ENCODE data around the gene ZCCHC14.
A peak's percentile ranks its signal among the peaks of the same experiment; 100 is the strongest.

Gene ZCCHC14

DNA sequence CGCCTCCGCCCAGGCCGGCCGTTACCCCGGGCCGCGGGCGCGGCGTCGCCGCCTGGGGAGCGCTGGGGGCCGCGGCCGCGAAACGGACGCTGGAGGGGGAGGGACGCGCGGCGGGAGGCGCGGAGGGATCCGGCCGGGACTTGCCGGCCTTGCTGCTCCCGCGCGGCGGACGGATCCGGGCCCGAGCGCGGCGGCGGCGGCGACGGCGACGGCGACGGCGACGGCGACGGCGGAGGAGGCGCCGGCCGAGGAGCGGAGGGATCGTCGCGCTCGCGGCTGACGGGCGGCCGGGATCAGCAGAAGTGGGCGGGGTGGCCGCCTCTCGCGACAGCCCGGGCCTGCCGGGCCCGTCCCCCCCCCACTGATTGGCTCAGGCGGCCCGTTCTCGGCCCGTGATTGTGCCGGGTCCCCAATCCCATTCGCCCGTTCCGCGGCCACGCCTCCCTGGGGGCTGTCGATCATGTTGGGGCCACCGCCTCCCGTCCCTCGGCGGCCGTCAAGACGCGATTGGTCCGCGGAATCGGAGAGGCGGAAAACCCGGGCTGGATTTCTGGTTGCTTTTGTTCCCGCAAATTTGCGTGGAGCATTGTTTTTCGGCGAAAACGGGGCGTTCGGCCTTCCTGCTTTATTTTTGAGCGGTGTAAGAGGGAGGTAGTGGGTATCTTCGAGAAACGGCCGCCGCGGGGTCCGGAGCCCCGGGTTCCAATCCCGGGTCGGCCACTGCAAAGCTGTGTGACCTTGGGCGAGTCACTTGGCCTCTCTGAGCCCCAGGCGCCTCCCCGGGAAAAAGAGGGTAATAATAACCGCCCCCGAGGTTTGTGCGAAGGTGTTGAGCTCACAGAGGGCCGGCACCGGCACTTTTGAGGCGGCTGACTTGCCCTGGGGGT, at the start of gene ZCCHC14:
TSS of gene ZCCHC14 (minus strand) at position 304 of the 887 bp plus-strand sequence. CDS start 786 bp downstream, outside the sequence.
- FAIRE-seq (peak; percentile 45), DNase-seq (ENCODE audit: low spot score) (peak; percentile 90)

DNA sequence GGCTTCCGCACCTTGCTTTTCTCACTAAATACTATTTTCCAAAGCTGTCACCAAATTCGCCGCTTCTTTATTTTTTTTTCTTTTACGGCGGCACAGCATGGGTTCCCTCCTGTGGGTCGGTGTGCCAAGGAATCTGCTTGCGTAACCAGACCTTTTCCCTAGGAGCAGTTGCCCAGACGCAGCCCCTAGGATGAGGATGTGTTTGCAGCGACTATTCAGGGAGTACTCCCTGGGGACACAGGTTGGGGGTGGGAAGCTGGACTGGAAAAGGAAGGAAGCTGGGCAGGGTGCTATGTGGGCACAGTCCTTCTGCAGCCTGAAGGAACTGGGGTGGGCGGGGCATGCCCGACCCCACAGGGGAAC, 49.0 kb upstream of the ZCCHC14 start:
- FAIRE-seq, result no peak

DNA sequence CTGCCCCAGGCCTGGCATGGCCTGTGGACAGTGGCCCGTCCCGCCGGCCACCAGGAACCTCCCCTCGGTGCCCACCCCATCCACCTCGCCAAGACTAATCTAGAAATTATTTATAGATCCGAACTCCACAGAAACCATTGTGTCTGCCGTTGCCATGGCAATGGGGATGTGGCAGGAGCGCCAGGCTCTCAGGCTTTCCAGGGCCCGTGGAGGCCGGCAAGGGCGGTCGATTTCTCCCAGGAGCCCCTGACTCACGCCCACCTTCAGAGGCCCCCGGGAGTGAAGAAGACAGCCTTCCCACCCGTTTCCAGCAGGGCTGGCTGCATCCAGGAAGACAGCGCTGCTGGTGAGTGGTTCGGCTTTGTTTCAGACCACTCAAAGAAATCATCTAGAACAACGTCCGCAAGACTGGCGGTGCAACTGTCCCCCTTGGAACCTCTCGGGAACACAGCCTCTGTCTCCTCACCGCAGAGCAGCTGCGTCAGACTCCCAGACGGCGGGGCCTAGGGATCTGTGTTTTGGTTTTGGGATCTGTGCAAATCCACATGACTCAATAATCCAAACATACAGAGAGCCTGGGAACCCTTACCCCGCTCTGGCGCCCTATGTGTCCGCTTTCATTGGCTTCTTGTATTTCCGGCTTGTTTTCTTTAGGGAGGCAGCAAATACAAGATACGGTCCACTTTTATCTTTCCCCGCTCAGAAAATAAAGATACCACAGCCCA, 48.5 kb upstream of the ZCCHC14 start:
- no peak for FAIRE-seq

More for the DNA sequence above, 49.0 kb upstream of the ZCCHC14 start:
- DNase-seq (ENCODE audit: low spot score), result no peak

DNA sequence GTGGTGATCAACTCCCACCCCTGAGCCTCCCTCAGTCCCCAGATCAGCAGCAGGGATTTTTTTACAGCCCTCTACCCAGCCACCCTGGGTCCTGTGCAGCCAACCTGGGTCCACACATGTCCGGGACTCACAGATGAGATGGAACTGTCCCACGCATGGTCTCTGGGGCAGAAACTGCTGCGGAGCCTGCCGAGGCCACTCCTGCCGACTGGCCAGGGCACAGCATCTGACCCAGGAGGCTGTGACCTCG, 48.0 kb upstream of the ZCCHC14 start:
- DNase-seq (ENCODE audit: low spot score) (no peak), FAIRE-seq (no peak)

More for the DNA sequence above, 48.5 kb upstream of the ZCCHC14 start:
- no peak for DNase-seq (ENCODE audit: low spot score)

DNA sequence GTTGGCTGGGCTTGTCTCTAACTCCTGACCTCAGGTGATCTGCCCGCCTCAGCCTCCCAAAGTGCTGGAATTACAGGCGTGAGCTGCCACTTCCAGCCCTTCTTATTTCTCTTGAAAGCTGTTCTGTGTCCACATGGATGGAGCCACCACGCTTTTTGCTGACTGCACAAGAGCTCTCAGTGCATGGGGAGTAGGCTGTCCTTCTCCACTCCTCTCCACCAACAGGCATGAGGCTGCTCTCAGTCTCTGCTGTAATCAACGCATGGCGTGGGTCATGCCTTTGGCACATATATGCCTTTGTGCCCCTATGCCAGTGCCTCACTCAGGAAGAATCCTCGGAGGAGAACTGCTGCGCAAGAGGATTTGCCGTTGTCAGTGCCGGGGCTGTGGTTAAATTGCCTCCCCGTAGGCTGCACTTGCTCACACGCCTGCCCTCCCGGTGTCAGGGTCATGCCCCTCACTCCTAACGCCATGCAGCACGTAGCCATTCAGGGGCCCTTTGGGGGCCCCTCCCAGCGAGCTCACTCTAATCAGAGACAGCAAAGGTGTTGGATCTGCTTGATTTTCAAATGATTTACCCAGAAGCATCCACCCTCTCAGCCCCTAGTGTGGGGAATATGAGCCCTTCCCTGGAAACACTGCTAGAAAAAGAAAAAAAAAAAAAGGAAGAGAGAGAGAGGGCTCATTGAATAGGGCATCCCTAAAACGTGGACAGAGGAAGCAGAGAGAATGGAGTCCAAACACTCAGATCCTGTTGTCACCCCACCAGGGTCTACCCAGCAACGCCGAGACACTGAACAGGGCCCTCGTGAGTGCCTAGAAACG, 47.5 kb upstream of the ZCCHC14 start:
- no peak for DNase-seq (ENCODE audit: low spot score)
- FAIRE-seq, result no peak

DNA sequence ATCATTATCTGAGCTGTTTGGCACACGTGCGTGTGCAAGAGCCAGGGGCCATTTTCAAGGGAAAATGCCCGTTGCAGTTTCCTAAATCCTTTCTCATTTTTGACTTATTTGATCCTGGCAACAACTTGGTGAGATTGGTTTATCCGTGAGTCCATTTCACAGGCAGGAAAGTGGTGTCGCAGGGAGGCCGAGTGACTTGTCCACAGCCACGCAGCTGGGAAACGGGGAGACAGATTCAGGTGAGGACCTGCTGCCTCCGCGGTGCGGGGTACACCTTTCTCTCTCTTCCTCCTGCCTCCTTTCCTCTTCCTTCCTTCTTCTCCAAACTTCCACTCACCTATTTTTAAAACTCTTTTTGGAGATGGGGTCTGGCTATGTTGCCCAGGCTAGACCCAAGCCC, 46.3 kb upstream of the ZCCHC14 start:
- FAIRE-seq (no peak), DNase-seq (ENCODE audit: low spot score) (no peak)

DNA sequence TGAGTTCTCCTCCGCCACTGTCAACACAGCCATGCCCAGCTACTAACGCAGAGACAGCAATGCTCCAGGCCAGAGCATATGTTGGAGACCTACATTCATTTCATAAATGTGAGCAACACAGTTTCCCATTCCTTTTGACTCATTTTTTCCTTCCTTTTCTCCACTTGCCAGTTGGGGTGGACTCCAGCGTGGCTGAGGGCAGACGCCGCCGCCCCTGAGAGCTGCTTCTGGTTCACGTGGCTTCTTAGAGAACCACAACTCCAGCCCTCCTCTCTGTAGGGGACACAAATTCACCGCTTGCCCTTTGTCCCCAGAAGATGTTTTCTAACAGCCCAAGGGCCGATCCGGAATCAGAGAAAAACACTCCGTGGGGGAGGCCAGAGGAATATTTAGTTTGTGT, 45.8 kb upstream of the ZCCHC14 start:
- FAIRE-seq (no peak), DNase-seq (ENCODE audit: low spot score) (no peak)

DNA sequence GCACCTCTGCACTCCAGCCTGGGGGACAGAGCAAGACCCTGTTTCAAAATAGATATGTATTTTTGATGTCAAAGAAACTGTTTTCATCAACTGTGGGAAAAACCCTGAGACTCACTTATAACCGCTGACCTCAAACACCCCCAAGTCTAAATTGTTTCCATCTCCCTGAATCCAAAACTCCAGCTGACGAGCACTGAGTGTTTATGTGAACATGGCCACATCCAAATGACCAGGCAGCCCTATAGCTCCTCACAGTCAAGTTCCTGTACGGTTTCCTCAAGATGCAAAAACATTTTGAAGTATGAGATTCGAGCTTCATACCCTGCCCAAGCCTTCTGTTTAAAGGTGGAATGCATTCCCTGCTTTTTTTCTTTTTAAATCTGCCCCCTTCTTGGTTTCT, 45.3 kb upstream of the ZCCHC14 start:
- FAIRE-seq (no peak), DNase-seq (ENCODE audit: low spot score) (no peak)

DNA sequence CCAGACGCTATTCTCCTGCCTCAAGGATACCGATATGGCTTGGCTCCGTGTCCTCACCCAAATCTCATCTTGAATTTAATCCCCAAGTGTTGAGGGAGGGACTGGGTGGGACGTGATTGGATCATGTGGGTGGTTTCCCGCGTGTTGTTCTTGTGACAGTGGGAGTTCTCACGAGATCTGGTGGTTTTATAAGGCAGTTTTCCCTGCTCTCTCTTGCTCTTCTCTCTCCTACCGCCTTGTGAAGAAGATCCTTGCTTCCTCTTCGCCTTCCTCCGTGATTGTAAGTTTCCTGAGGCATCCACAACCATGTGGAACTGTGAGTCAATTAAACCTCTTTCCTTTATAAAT, 43.9 kb upstream of the ZCCHC14 start:
- no peak for FAIRE-seq
- DNase-seq (ENCODE audit: low spot score), result no peak

DNA sequence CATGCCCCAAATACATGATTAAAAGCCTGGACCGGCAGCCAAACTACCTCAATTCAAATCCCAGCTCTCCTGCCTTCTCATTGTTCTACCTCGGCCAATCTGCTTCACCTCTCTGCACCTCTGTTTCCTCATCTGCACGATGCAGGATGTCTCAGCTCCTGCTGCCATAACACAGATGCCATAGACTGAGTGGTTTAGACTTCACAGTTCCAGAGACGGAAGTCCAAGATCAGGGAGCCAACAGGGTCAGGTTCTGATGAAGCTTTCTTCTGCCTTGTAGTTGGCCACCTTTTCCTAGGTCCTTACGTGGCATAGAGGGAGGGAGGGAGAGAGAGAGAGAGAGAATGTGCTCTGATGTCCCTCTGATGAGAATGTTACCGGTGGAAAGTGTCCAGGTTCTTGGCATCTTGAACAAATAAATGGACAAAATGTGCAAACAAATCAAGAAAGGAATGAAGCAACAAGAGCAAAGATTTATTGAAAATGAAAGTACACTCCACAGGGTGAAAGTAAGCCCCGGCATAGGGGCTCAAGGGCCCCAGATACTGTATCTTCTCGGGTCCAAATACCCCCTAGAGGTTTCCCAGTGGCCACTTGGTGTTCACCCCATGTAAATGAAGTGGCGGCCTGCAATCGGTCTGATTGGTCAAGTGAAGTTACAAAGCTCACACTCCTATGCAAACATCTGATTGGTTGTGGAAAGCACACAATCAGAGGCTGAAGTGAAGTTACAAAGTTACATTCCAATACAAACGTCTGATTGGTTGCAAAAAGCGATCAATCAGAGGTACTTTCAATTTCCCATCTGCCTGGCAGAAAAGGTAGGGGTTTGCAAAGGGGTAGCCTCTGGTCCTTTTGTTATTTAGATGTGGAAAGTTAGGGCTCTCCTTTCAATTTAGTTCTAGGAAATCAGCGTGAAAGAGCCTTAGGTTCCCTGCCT, 43.3 kb upstream of the ZCCHC14 start:
- DNase-seq (ENCODE audit: low spot score) (no peak), FAIRE-seq (no peak)

DNA sequence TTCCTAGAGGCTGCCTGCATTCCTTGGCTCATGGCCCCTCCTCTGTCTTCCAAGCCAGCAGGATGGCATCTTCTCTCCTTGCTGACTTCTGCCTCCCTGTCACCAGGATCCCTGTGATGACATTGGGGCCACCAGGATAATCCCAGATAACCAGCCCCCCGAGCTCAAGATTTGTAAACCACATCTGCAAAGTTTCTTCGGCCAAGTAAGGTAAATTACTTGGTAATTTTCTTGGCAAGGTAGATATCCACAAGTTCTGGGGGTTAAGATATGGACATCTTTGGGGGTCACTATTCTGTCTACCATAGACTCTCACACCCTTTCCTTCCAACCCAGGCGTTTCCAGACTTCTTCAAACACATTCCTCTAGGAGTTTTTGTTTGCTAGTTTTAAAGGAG, 42.6 kb upstream of the ZCCHC14 start:
- DNase-seq (ENCODE audit: low spot score), result no peak
- FAIRE-seq, result no peak

DNA sequence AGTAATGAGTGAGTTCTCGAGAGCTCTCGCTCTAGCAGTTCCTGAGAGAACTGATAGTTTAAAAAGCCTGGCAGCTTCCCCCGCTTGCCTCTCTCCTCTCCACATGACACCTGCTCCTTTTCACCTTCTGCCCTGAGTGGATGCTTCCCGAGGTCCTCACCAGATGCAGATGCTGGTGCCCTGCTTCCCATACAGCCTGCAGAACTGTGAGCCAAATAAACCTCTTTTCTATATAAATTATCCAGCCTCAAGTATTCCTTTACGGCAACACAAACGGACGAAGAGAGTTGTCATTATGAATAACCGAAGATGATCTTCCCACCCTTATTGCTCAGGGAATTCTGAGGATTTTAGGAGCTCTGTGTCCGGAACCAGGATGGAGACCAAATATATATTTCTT, 41.9 kb upstream of the ZCCHC14 start:
- FAIRE-seq (no peak), DNase-seq (ENCODE audit: low spot score) (no peak)

DNA sequence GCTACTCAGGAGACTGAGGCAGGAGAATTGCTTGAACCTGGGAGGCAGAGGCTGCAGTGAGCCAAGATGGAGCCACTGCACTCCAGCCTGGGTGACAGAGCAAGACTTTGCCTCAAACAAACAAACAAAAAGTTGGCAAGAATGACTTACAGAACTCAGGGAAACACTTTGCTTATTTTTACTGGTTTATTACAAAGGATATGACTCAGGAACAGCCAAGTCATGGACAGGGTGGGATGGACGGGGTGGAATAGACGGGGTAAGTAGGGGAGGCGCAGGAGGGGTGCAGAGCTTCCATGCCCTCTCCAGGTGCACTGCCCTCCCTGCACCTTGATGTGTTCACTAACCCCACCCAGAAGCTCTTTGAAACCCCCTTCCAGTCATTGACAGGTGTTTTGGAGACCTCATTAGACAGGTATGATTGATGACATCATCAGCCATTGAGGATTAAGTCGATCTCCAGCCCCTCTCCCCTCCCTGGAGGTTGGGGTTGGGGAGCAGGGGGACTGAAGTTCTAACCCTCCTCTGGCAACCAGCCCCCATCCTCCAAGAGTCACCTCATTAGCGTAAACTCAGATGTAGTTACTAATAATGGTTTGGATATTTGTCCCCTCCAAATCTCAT, 41.3 kb upstream of the ZCCHC14 start:
- FAIRE-seq (no peak), DNase-seq (ENCODE audit: low spot score) (no peak)

DNA sequence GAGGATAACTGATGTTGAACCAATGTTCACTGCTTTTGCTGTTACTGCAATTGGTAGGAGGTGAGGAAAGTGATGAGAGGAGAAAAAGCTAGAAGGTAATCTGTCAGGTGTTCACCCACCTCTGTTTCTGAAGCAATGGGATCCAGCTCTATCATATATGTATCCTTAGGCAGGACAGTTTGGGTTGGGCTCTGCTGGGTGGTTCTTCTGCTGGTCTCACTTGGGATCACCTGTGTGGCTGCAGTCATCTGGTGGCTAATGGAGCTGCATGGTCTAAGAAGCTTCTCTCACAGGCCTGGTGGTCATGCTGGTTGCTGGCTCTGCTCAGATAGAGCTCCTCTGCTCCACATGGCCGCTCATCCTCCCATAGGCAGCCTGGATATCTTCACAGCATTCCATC, 40.2 kb upstream of the ZCCHC14 start:
- FAIRE-seq (no peak), DNase-seq (ENCODE audit: low spot score) (no peak)

DNA sequence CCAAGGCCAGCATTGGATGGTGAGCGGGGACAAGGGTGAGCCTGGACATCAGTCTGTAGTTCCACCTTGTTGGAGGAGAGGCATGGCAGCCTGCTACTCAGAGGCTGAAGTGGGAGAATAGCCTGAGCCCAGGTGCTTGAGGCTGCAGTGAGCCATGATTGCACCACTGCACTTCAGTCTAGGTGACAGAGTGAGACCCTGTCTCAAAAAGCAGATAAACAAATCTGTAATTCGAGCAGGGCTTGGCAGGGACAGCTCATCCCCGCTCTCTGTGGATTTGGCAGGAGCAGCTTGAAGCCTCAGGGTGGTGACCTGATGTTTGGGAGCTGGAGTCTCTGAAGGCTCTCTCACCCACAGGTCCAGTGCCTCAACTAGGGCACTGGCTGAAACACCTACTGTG, 38.6 kb upstream of the ZCCHC14 start:
- FAIRE-seq (no peak), DNase-seq (ENCODE audit: low spot score) (no peak)

DNA sequence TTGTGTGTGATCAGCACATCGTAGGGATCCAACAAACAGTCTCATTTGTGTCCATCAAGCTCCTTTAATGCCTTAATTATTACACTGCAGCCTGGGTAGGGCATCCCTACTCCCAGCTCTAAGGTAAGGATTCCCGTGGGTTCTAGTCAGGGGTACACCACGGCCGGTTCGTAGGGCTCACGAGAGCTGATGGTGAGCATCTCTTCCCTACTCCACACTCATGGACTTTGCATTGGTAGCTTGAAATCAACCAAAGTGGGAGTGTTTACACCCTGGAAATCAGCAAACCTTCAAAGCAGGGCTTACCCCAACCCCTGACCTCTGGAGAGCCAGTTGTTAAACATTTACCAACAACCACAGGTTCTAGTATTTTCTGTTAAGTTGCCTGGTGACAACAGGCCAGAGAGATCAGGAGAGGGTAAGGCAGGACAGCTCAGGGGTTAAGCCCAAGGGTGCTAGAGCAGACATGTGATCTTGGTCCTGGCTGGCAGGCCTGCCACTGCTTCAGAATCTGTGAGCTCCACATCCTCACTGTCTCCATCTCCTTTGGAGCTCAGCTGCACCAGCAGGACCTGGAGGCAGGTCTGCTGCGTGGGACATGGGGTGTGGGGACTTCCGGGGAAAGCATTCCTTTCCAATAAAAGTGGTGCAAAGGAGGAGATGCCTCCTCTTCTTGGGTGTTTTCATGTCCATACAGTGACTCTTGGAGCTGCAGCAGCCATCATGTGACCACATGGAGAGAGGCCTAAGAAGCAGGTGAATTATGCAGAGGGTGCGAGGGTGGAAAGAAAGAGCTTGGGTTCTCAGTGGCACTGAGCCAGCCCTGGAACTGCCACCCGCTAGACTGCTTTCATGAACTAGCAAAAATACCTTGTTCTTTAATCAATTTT, 36.1 kb upstream of the ZCCHC14 start:
- FAIRE-seq (no peak), DNase-seq (ENCODE audit: low spot score) (no peak)

DNA sequence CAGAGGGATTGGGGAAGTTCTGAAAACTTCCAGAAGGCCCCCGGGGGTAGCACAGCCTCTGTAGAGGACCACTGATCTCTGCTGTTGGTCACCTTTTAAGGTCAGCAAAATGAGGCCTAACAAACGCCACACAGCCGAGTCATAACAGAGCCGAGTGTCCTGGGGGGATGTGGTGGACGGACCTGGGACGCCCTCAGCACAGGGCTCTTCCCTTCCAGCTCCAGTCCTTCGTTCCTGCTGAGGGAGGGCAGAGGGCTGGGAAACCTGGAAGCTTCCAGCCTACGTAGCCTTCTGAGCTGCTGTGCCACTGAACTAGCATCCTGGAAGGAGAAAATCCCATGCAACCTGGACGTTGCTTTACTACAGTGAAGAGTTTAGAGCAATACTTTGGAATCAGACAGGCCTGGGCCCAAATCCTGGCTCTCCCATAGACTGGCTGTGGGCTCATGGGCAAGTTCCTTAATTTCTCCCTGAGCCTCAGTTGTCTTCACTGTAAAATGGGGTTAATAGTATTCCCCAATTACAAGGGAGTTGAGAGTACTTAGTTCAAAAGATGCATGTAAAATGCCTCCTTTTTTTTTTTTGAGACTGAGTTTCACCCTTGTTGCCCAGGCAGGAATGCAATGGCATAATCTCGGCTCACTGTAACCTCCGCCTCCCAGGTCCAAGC, 34.4 kb upstream of the ZCCHC14 start:
- FAIRE-seq (no peak), DNase-seq (ENCODE audit: low spot score) (no peak)

DNA sequence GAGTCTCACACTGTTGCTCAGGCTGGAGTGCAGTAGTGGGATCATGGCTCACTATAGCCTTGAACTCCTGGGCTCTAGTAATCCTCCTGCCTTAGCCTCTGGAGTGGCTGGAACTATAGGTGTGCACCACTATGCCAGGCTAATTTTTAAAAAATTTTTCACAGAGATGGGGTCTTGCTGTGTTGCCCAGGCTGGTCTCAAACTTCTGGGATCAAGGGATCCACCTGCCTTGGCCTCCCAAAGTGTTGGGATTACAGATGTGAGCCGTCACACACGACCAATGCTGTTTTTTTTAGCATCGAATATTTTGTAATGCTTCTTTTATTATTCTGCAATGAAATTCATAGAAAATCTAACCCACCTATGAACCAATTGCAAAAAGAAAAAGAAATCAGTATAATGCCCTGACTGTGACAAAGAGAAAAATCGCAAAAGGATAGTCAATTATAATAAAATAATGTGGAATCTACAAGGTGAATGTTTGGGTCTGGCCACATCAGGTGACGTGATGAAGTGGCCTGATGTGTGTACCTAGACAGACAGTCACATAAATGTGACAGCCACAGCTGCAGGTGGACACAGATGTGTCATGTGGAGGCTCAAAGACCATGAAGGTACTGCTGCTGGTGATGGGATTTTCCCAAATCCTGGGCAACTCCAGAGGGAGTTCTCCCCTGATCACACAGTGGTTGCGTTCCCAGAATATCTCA, 33.6 kb upstream of the ZCCHC14 start:
- FAIRE-seq (no peak), DNase-seq (ENCODE audit: low spot score) (no peak)

DNA sequence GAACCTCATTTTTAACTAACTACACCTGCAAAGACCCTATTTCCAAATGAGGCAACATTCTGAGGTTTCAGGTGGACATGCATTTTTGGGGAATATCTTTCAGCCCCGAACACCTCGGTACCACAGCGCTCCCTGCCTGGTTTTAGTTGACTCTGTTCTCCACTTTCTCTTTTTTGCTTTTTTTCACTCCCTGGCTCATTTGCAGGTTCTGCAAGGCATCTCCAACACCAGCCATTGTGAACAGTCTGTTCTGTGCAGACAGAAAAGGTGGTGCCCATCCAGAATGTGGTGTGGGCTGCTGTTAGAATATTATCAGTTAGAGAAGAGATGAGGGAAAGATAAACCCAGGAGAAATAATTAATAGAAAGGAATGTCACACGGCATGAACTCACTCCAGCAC, 32.5 kb upstream of the ZCCHC14 start:
- no peak for DNase-seq (ENCODE audit: low spot score)
- no peak for FAIRE-seq

Measured in RCC 7860 (cell line).